Spleen (tissue), 7 donors: ENCODE data around the gene SNCG.

ENCODE experiments used
- POLR2A ChIP-seq, 3 donors: fragments of 450-650 bp; IDR thresholded peaks; one replicate each; pipeline ENCODE4 v1.5.1; 2017; ENCODE audit warnings: antibody characterized with exemption in 3 of 3, mild to moderate bottlenecking in 1 of 3
- POLR2AphosphoS5 ChIP-seq, 3 donors: sonication (generic); formaldehyde crosslinking; IDR thresholded peaks; one replicate each; pipeline ENCODE4 v1.5.1; 2017; ENCODE audit warnings: antibody characterized with exemption in 3 of 3
- TF ChIP-seq, protein P1 (sequence below), 11 experiments: fragments of 200-600 bp in 7 of 11; fragments of 450-650 bp in 4 of 11; sonication (generic) in 4 of 11; IDR thresholded peaks in 8 of 11; conservative IDR thresholded peaks in 3 of 11; 1 replicate in 7 of 11; 2 replicates in 4 of 11; pipeline versions ENCODE4 v1.4.0 to v1.8.0; 2016 to 2021; ENCODE audit warnings: antibody characterized with exemption in 11 of 11, inconsistent platforms in 4 of 11, mild to moderate bottlenecking in 1 of 11
- donor health status: DM: no; HTN: no; CAD: no; lungs with moderate emphysema.
- donor health status: DM: no; HTN: no; CAD: no.
- donor health status: DM: no; HTN: no; CAD: no.

- TF ChIP-seq, protein P1, sequence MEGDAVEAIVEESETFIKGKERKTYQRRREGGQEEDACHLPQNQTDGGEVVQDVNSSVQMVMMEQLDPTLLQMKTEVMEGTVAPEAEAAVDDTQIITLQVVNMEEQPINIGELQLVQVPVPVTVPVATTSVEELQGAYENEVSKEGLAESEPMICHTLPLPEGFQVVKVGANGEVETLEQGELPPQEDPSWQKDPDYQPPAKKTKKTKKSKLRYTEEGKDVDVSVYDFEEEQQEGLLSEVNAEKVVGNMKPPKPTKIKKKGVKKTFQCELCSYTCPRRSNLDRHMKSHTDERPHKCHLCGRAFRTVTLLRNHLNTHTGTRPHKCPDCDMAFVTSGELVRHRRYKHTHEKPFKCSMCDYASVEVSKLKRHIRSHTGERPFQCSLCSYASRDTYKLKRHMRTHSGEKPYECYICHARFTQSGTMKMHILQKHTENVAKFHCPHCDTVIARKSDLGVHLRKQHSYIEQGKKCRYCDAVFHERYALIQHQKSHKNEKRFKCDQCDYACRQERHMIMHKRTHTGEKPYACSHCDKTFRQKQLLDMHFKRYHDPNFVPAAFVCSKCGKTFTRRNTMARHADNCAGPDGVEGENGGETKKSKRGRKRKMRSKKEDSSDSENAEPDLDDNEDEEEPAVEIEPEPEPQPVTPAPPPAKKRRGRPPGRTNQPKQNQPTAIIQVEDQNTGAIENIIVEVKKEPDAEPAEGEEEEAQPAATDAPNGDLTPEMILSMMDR (IDR thresholded peaks at IDR 0.05 in 8 of 11, conservative IDR thresholded peaks at IDR 0.05 in 3 of 11): no peak
- TF ChIP-seq POLR2AphosphoS5 (IDR thresholded peaks at IDR 0.05) (no peak), POLR2A (IDR thresholded peaks at IDR 0.05) (no peak)
Observed at GRCh38 chr10:86952106-86952505, 6.3 kb upstream of the SNCG start.
